ENCODE results near the gene NUP188. TPM values are rescaled to one million over a fixed set of nuclear protein-coding genes. Genes with fewer than 3 reads are reported as not detected.

NUP188 gene
- total RNA-seq, 1 experiment from 2014 or later: 47.3 TPM

DNA sequence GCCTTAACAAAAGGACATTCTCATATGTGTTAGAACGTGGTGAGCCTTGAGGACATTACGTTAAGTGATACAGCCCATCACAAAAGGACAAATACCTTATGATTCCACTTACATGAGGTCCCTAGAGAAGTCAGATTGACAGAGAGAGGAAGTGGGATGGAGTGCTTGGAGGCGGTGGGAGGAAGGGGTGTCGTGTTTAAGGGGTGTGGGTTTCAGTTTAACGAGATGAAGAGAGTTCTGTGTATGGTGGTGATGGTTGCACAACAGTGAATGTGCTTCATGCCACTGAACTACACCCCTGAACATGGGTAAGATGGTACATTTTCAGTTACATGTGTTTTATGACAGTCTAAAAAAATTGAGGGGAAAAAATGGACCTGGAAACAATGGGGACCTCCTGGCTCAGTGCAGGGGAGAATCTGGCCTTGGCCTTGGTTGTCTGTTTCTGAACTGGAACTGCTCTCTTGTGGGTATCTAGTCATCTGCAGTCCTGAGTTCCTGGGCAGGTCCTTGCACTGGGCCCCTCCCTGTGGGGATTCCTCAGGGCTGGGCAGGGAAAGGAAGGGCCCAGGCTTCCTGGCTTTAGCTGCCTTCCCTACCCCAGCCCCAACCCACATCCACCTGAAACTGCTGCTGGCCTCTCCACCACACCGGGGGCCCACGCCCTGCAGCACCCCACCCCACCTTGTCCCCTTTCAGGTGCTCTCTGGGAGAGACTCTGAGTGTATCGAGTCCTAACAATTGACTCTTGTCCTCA is 47.8 kb upstream of the NUP188 start:
- POLR2A ChIA-PET: interaction anchor here (0.8 to 4.8 kb wide), 3 partner anchors 8 to 70 kb away, joined by 3 to 40 read pairs (median 26); partner anchors contain the start of genes KYAT1, LRRC8A and SPOUT1
- H3K27me3 Mint-ChIP-seq (ENCODE audit: insufficient read depth, unreplicated experiment): no peaks in the 10 kb centered on the region
- intact Hi-C loops (cut with micrococcal nuclease): no loop called here
- H3K9me3 Mint-ChIP-seq (ENCODE audit: unreplicated experiment): no peaks in the 10 kb centered on the region
- CTCF ChIA-PET: interaction anchor here (0.6 to 1.0 kb wide), 4 partner anchors 26 to 119 kb away, joined by 3 to 5 read pairs (median 4); no protein-coding TSS in a partner anchor
- peaks cover 32% of the 10 kb centered on the region for H3K4me1 Mint-ChIP-seq (ENCODE audit: insufficient read depth, unreplicated experiment)
- peaks cover 29% of the 10 kb centered on the region for H3K36me3 Mint-ChIP-seq (ENCODE audit: insufficient read depth, unreplicated experiment)
- H3K4me3 Mint-ChIP-seq (ENCODE audit: unreplicated experiment): no peak overlapping the region
- peak overlapping the region; percentile 69 for H3K27ac Mint-ChIP-seq (ENCODE audit: low read depth, unreplicated experiment)
- DNase-seq (ENCODE audit: unreplicated experiment): peak; percentile 43
- TF ChIP-seq, protein P1, sequence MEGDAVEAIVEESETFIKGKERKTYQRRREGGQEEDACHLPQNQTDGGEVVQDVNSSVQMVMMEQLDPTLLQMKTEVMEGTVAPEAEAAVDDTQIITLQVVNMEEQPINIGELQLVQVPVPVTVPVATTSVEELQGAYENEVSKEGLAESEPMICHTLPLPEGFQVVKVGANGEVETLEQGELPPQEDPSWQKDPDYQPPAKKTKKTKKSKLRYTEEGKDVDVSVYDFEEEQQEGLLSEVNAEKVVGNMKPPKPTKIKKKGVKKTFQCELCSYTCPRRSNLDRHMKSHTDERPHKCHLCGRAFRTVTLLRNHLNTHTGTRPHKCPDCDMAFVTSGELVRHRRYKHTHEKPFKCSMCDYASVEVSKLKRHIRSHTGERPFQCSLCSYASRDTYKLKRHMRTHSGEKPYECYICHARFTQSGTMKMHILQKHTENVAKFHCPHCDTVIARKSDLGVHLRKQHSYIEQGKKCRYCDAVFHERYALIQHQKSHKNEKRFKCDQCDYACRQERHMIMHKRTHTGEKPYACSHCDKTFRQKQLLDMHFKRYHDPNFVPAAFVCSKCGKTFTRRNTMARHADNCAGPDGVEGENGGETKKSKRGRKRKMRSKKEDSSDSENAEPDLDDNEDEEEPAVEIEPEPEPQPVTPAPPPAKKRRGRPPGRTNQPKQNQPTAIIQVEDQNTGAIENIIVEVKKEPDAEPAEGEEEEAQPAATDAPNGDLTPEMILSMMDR (IDR thresholded peaks at IDR 0.05; ENCODE audit: unreplicated experiment): no peak
- BruUV-seq (replicated peaks): no TSS peak

DNA sequence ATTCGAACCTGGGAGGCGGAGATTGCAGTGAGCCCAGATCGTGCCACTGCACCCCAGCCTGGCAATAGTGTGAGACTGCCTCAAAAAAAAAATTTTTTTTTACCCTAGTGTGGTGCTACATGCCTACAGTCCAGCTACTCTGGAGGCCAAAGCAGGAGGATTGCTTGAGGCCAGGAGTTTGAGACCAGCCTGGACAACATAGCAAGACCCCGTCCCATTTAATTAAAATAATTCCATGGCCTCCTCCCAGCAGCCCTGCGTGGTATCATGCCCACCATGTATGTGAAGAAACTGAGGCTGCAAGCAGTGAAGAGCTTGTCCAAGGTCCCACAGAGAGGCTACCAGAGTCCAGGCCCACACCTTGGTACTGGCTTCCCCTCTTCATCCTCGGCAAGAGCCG is 46.1 kb upstream of the NUP188 start:
- BruUV-seq (replicated peaks): no TSS peak
- TF ChIP-seq, protein P1 (IDR thresholded peaks at IDR 0.05; ENCODE audit: unreplicated experiment): no peak
- Mint-ChIP-seq H3K4me3 (ENCODE audit: unreplicated experiment) (no peak overlapping the region), H3K27me3 (ENCODE audit: insufficient read depth, unreplicated experiment) (no peaks in the 10 kb centered on the region), H3K27ac (ENCODE audit: low read depth, unreplicated experiment) (peak overlapping the region; percentile 75), H3K9me3 (ENCODE audit: unreplicated experiment) (no peaks in the 10 kb centered on the region), H3K4me1 (ENCODE audit: insufficient read depth, unreplicated experiment) (peaks cover 28% of the 10 kb centered on the region), H3K36me3 (ENCODE audit: insufficient read depth, unreplicated experiment) (peaks cover 24% of the 10 kb centered on the region)
- CTCF ChIA-PET: interaction anchor here (0.6 to 2.7 kb wide), 3 partner anchors 27 to 200 kb away, joined by 3 to 10 read pairs (median 5); no protein-coding TSS in a partner anchor
- intact Hi-C loops (cut with micrococcal nuclease): no loop called here
- POLR2A ChIA-PET: interaction anchor here (0.8 to 4.8 kb wide), 3 partner anchors 9 to 217 kb away, joined by 3 to 40 read pairs (median 26); partner anchors contain the start of genes KYAT1 and LRRC8A
- DNase-seq (ENCODE audit: unreplicated experiment): no peak

DNA sequence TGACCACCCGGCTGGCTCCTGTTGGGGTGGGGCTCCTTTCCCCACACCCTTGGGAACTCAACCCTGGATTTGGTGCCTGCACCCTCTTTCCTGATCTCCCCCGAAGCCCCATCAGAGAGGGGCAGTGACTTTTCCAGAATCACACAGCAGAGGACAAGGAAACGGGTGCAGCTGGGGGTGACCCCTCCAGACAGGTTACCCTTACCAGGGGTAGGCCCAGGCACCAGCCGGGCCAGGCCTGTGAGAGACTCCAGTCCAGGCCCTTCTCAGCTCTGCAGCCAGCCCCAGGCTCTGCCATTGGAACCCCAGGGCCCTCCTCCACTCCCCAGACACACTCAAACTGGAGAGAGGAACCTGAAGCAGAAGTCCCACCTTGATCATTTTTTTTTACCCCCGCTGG is 45.7 kb upstream of the NUP188 start:
- no peak for DNase-seq (ENCODE audit: unreplicated experiment)
- Mint-ChIP-seq H3K36me3 (ENCODE audit: insufficient read depth, unreplicated experiment) (peaks cover 27% of the 10 kb centered on the region), H3K4me1 (ENCODE audit: insufficient read depth, unreplicated experiment) (peaks cover 28% of the 10 kb centered on the region), H3K27me3 (ENCODE audit: insufficient read depth, unreplicated experiment) (no peaks in the 10 kb centered on the region), H3K27ac (ENCODE audit: low read depth, unreplicated experiment) (peak overlapping the region; percentile 75), H3K9me3 (ENCODE audit: unreplicated experiment) (no peaks in the 10 kb centered on the region), H3K4me3 (ENCODE audit: unreplicated experiment) (no peak overlapping the region)
- no TSS peak for BruUV-seq (replicated peaks)
- ChIA-PET POLR2A (interaction anchor here (0.6 to 4.8 kb wide), 4 partner anchors 10 to 738 kb away, joined by 3 to 40 read pairs (median 16); partner anchors contain the start of genes KYAT1 and LRRC8A), CTCF (interaction anchor here (0.5 to 2.7 kb wide), 4 partner anchors 8 to 26 kb away, joined by 3 to 10 read pairs (median 4); no protein-coding TSS in a partner anchor)
- TF ChIP-seq, protein P1 (IDR thresholded peaks at IDR 0.05; ENCODE audit: unreplicated experiment): no peak
- intact Hi-C loops (cut with micrococcal nuclease): no loop called here

DNA sequence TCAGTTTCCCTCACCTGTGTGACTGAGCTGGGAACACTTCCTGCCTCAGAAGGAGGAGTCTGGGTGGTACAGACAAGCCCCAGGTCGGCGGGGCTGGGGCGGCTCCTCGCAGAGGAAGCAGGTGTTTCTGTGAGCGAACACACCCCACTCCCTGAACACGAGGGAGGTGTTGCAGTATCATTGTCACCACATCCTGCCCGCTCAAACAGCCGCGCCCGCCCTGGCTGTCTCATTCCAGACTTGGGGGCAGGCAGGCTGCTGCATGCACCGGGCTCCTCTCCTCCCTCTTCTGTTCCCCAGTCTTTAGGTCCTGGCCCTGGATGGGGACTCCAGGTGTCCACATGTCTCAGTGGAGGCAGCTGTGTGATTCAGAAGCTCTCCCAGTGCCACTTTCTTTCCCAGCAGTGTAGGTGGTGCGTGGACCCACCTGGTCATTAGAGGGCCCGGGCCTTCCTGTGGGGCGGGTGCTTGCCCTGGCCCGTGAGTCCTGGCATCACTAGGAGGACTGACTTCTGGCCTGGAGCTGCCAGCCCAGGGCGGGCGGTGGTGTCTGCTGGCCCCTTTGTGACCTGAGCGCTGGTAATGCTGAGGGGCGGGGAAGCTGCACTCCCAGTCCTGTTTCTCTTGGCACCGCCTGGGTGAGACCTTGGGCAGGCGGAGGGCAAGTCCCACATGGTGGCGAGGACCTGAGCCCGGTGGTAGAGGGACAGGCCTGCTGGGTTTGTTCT is 45.0 kb upstream of the NUP188 start:
- TF ChIP-seq, protein P1 (IDR thresholded peaks at IDR 0.05; ENCODE audit: unreplicated experiment): no peak
- H3K9me3 Mint-ChIP-seq (ENCODE audit: unreplicated experiment): no peaks in the 10 kb centered on the region
- peaks cover 24% of the 10 kb centered on the region for H3K36me3 Mint-ChIP-seq (ENCODE audit: insufficient read depth, unreplicated experiment)
- DNase-seq (ENCODE audit: unreplicated experiment): peak; percentile 72
- H3K4me1 Mint-ChIP-seq (ENCODE audit: insufficient read depth, unreplicated experiment): peaks cover 28% of the 10 kb centered on the region
- H3K27ac Mint-ChIP-seq (ENCODE audit: low read depth, unreplicated experiment): peak overlapping the region; percentile 75
- no peaks in the 10 kb centered on the region for H3K27me3 Mint-ChIP-seq (ENCODE audit: insufficient read depth, unreplicated experiment)
- no TSS peak for BruUV-seq (replicated peaks)
- intact Hi-C loops (cut with micrococcal nuclease): no loop called here
- H3K4me3 Mint-ChIP-seq (ENCODE audit: unreplicated experiment): peak overlapping the region; percentile 40
- ChIA-PET CTCF (interaction anchor here (0.5 to 2.7 kb wide), 4 partner anchors 9 to 26 kb away, joined by 3 to 10 read pairs (median 4); no protein-coding TSS in a partner anchor), POLR2A (interaction anchor here (0.6 to 4.8 kb wide), 5 partner anchors 10 to 737 kb away, joined by 3 to 40 read pairs (median 7); partner anchors contain the start of genes KYAT1, LRRC8A and SET)

Measured in MCF 10A (cell line).